ENCODE data around the gene NES. TPM values are rescaled to one million over a fixed set of nuclear protein-coding genes. Genes with fewer than 3 reads are reported as not detected.

The NES gene
- polyA plus RNA-seq, 3 donors: not detected

- no peaks in the 10 kb centered on the region for H3K9me3 ChIP-seq (replicated peaks in 1 of 2; ENCODE audit: control insufficient read depth in 1 of 2, insufficient read depth in 1 of 2, low read length in 2 of 2)
- no peak overlapping the region for H3K27ac ChIP-seq (ENCODE audit: low read depth in 1 of 2, low read length in 2 of 2)
- Mint-ChIP-seq H3K27ac (no peak overlapping the region), H3K9me3 (peaks cover 0 to 5% (median 2%) of the 10 kb centered on the region in 7 donors), H3K4me3 (peak overlapping the region in 1 of 2 donors; percentile 48), H3K36me3 (peaks cover 0 to 2% of the 10 kb centered on the region in 2 donors), H3K27me3 (ENCODE audit: low read depth in 3 of 3) (peaks cover 57 to 82% (median 70%) of the 10 kb centered on the region in 3 donors), H3K4me1 (peaks cover 6% of the 10 kb centered on the region)
- H3K4me1 ChIP-seq (ENCODE audit: control insufficient read depth in 1 of 2, insufficient read depth in 2 of 2, low read length in 2 of 2): peaks cover 7 to 10% of the 10 kb centered on the region in 2 donors
- WGBS (ENCODE audit: insufficient coverage): no CpG with 5 or more reads among the region's 8 CpGs
- no peak for DNase-seq
- TF ChIP-seq, protein P1, sequence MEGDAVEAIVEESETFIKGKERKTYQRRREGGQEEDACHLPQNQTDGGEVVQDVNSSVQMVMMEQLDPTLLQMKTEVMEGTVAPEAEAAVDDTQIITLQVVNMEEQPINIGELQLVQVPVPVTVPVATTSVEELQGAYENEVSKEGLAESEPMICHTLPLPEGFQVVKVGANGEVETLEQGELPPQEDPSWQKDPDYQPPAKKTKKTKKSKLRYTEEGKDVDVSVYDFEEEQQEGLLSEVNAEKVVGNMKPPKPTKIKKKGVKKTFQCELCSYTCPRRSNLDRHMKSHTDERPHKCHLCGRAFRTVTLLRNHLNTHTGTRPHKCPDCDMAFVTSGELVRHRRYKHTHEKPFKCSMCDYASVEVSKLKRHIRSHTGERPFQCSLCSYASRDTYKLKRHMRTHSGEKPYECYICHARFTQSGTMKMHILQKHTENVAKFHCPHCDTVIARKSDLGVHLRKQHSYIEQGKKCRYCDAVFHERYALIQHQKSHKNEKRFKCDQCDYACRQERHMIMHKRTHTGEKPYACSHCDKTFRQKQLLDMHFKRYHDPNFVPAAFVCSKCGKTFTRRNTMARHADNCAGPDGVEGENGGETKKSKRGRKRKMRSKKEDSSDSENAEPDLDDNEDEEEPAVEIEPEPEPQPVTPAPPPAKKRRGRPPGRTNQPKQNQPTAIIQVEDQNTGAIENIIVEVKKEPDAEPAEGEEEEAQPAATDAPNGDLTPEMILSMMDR (IDR thresholded peaks at IDR 0.05): no peak
- H3K27me3 ChIP-seq (ENCODE audit: control insufficient read depth in 2 of 2, insufficient read depth in 2 of 2, low read length in 2 of 2): peaks cover 43 to 70% of the 10 kb centered on the region in 2 donors
- no peak overlapping the region for H2AFZ ChIP-seq (ENCODE audit: insufficient read depth, low read depth, low read length, poor library complexity, severe bottlenecking)
- no peaks in the 10 kb centered on the region for H4K20me1 ChIP-seq (ENCODE audit: insufficient read depth, low read length)
- no peak overlapping the region for H3K4me3 ChIP-seq (replicated peaks in 1 of 3; ENCODE audit: low read depth in 2 of 3, low read length in 3 of 3)
- no peaks in the 10 kb centered on the region for H3K36me3 ChIP-seq (replicated peaks in 1 of 2; ENCODE audit: control insufficient read depth in 1 of 2, insufficient read depth in 2 of 2, low read length in 2 of 2)
- no peaks in the 10 kb centered on the region for H3K79me2 ChIP-seq (ENCODE audit: insufficient read depth, low read length)
- no peak overlapping the region for H3K9ac ChIP-seq (ENCODE audit: insufficient read depth, low read length, poor library complexity, severe bottlenecking)
- no peak overlapping the region for H3K4me2 ChIP-seq (replicated peaks; ENCODE audit: extremely low read depth, low read length, poor library complexity, severe bottlenecking)
- intact Hi-C loops (cut with micrococcal nuclease): loop anchor here (5.0 to 10.0 kb wide), 4 partner anchors 45 to 97 kb away; partner anchors contain the start of genes NES (in 2 of the 2), ISG20L2 (in 1 of the 2) and METTL25B (in 1 of the 2)
Measured at GRCh38 chr1:156629823-156630449, 47.3 kb downstream of the NES start.

- Histone ChIP-seq H3K27me3 (ENCODE audit: control insufficient read depth in 2 of 2, insufficient read depth in 2 of 2, low read length in 2 of 2) (peaks cover 47 to 75% of the 10 kb centered on the region in 2 donors), H3K9me3 (replicated peaks in 1 of 2; ENCODE audit: control insufficient read depth in 1 of 2, insufficient read depth in 1 of 2, low read length in 2 of 2) (peaks cover 0 to 8% of the 10 kb centered on the region in 2 donors), H3K9ac (ENCODE audit: insufficient read depth, low read length, poor library complexity, severe bottlenecking) (no peak overlapping the region), H3K4me1 (ENCODE audit: control insufficient read depth in 1 of 2, insufficient read depth in 2 of 2, low read length in 2 of 2) (peaks cover 14 to 22% of the 10 kb centered on the region in 2 donors), H3K4me2 (replicated peaks; ENCODE audit: extremely low read depth, low read length, poor library complexity, severe bottlenecking) (no peak overlapping the region), H3K36me3 (replicated peaks in 1 of 2; ENCODE audit: control insufficient read depth in 1 of 2, insufficient read depth in 2 of 2, low read length in 2 of 2) (no peaks in the 10 kb centered on the region), H3K27ac (ENCODE audit: low read depth in 1 of 2, low read length in 2 of 2) (no peak overlapping the region), H2AFZ (ENCODE audit: insufficient read depth, low read depth, low read length, poor library complexity, severe bottlenecking) (no peak overlapping the region), H3K79me2 (ENCODE audit: insufficient read depth, low read length) (no peaks in the 10 kb centered on the region), H3K4me3 (replicated peaks in 1 of 3; ENCODE audit: low read depth in 2 of 3, low read length in 3 of 3) (no peak overlapping the region), H4K20me1 (ENCODE audit: insufficient read depth, low read length) (no peaks in the 10 kb centered on the region)
- Mint-ChIP-seq H3K36me3 (peaks cover 0 to 2% of the 10 kb centered on the region in 2 donors), H3K4me1 (peaks cover 10% of the 10 kb centered on the region), H3K4me3 (peak overlapping the region in 1 of 2 donors; percentile 48), H3K27me3 (ENCODE audit: low read depth in 3 of 3) (peaks cover 62 to 91% (median 87%) of the 10 kb centered on the region in 3 donors), H3K27ac (peak overlapping the region in 1 of 7 donors; percentile 40), H3K9me3 (peaks cover 0 to 9% (median 5%) of the 10 kb centered on the region in 7 donors)
- intact Hi-C loops (cut with micrococcal nuclease): loop anchor here (2.0 to 10.0 kb wide), 5 partner anchors 29 to 100 kb away; partner anchors contain the start of genes NES (in 2 of the 2), ISG20L2 (in 1 of the 2) and METTL25B (in 1 of the 2)
- whole genome bisulfite sequencing (ENCODE audit: insufficient coverage): 100% methylated on average over 1 of the region's 2 CpGs
- TF ChIP-seq, protein P1 (IDR thresholded peaks at IDR 0.05): peak; percentile 76
- DNase-seq: peak; percentile 16 to 38 (median 37)
Measured at GRCh38 chr1:156627313-156627880, 49.8 kb downstream of the NES start.
